HepG2 (cell line): ENCODE measurements around the gene MAJIN. TPM values are rescaled to one million over a fixed set of nuclear protein-coding genes. Genes with fewer than 3 reads are reported as not detected.

Source experiments
- ATM ChIP-seq: fragments of 450-650 bp; IDR thresholded peaks from 2 replicates; pipeline ENCODE4 v1.7.1; 2017; ENCODE audit warnings: mild to moderate bottlenecking, borderline replicate concordance
- CBX5 ChIP-seq: sonication (generic); formaldehyde crosslinking; IDR thresholded peaks from 2 replicates; pipeline ENCODE4 v1.4.0; 2020; ENCODE audit warnings: missing genetic modification reagents, borderline replicate concordance
- DDIT3 ChIP-seq: sonication (generic); formaldehyde crosslinking; IDR thresholded peaks from 2 replicates; pipeline ENCODE4 v1.4.0; 2020; ENCODE audit warnings: mild to moderate bottlenecking, missing genetic modification reagents
- HOXA3 ChIP-seq: sonication (generic); formaldehyde crosslinking; IDR thresholded peaks from 2 replicates; pipeline ENCODE4 v1.5.0; 2020; ENCODE audit warnings: missing genetic modification reagents
- IKZF1 ChIP-seq: fragments of 450-650 bp; IDR thresholded peaks from 2 replicates; pipeline ENCODE4 v1.7.1; 2016
- NFAT5 ChIP-seq: sonication (generic); formaldehyde crosslinking; IDR thresholded peaks from 2 replicates; pipeline ENCODE4 v1.4.0; 2020; ENCODE audit warnings: missing genetic modification reagents
- NFE2L1 ChIP-seq: sonication (generic); formaldehyde crosslinking; IDR thresholded peaks from 2 replicates; pipeline ENCODE4 v1.4.0; 2020; ENCODE audit warnings: missing genetic modification reagents, mild to moderate bottlenecking, borderline replicate concordance
- U2AF2 ChIP-seq: fragments of 200-400 bp; formaldehyde crosslinking; IDR thresholded peaks from 2 replicates; pipeline ENCODE4 v1.6.1; 2017; ENCODE audit warnings: low read depth, mild to moderate bottlenecking, low read length
- ZNF326 ChIP-seq: sonication (generic); formaldehyde crosslinking; IDR thresholded peaks from 2 replicates; pipeline ENCODE4 v1.4.0; 2020; ENCODE audit warnings: missing genetic modification reagents, borderline replicate concordance
- ZNF44 ChIP-seq: sonication (generic); formaldehyde crosslinking; IDR thresholded peaks from 2 replicates; pipeline ENCODE4 v1.5.1; 2020; ENCODE audit warnings: mild to moderate bottlenecking, missing genetic modification reagents
- ZNF557 ChIP-seq: sonication (generic); formaldehyde crosslinking; IDR thresholded peaks from 2 replicates; pipeline ENCODE4 v1.4.0; 2020; ENCODE audit warnings: missing genetic modification reagents
- ZNF607 ChIP-seq: sonication (generic); formaldehyde crosslinking; IDR thresholded peaks from 2 replicates; pipeline ENCODE4 v1.5.1; 2020; ENCODE audit warnings: missing genetic modification reagents, mild to moderate bottlenecking, borderline replicate concordance
- ZNF891 ChIP-seq: sonication (generic); formaldehyde crosslinking; IDR thresholded peaks from 2 replicates; pipeline ENCODE4 v1.5.0; 2020; ENCODE audit warnings: mild to moderate bottlenecking, missing genetic modification reagents
- ZSCAN30 ChIP-seq: sonication (generic); formaldehyde crosslinking; IDR thresholded peaks from 2 replicates; pipeline ENCODE4 v1.5.0; 2020; ENCODE audit warnings: mild to moderate bottlenecking, missing genetic modification reagents
- polyA plus RNA-seq, 8 experiments: library from polyadenylated mRNA; depleted of rRNA in 3 of 8; stranded (reverse) in 7 of 8; unstranded in 1 of 8; fragments of >200 nt; fragmentation: Illumina TruSeq in 4 of 8; extraction: Trizol in 4 of 8; gene quantifications; 2 replicates each; pipeline versions ENCODE4 v1.2.1 to v1.2.3, GENCODE V29; 2011 to 2016; ENCODE audit warnings: low read depth in 4 of 8, missing spikeins in 1 of 8, mixed read lengths in 1 of 8; ENCODE audit not compliant: insufficient read depth in 1 of 8
- total RNA-seq, 5 experiments: library from RNA; depleted of rRNA; stranded (reverse); fragments of >200 nt; fragmentation: Illumina TruSeq; extraction: Trizol; gene quantifications; 2 replicates each; pipeline ENCODE4 v1.2.3, GENCODE V29; 2016; ENCODE audit warnings: low read depth in 1 of 5
- TF ChIP-seq, protein P1 (sequence below): sonication (generic); formaldehyde crosslinking; IDR thresholded peaks from 2 replicates; pipeline ENCODE4 v1.5.0; 2020; ENCODE audit warnings: mild to moderate bottlenecking, missing genetic modification reagents
- TF ChIP-seq, protein P2 (sequence below): sonication (generic); formaldehyde crosslinking; conservative IDR thresholded peaks from 2 replicates; pipeline ENCODE4 v1.8.1; 2023; ENCODE audit warnings: missing genetic modification reagents
- TF ChIP-seq, protein P3 (sequence below): sonication (generic); formaldehyde crosslinking; IDR thresholded peaks from 2 replicates; pipeline ENCODE4 v1.9.0; 2021; ENCODE audit warnings: missing genetic modification reagents, borderline replicate concordance

Gene MAJIN
- total and polyA plus RNA-seq, 2 of the 13 experiments (the other 11 are each of a cell fraction or from before 2014, with no cell fraction given) = not detected

- TF ChIP-seq NFAT5 (CRISPR knock-in tag) = no peak
- TF ChIP-seq ZNF557 (CRISPR knock-in tag) = no peak; the same call in 1 of the 2 replicates
- peak; percentile 90 for TF ChIP-seq ZNF607 (CRISPR knock-in tag)
- TF ChIP-seq, protein P1, sequence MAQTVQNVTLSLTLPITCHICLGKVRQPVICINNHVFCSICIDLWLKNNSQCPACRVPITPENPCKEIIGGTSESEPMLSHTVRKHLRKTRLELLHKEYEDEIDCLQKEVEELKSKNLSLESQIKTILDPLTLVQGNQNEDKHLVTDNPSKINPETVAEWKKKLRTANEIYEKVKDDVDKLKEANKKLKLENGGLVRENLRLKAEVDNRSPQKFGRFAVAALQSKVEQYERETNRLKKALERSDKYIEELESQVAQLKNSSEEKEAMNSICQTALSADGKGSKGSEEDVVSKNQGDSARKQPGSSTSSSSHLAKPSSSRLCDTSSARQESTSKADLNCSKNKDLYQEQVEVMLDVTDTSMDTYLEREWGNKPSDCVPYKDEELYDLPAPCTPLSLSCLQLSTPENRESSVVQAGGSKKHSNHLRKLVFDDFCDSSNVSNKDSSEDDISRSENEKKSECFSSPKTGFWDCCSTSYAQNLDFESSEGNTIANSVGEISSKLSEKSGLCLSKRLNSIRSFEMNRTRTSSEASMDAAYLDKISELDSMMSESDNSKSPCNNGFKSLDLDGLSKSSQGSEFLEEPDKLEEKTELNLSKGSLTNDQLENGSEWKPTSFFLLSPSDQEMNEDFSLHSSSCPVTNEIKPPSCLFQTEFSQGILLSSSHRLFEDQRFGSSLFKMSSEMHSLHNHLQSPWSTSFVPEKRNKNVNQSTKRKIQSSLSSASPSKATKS (CRISPR knock-in tag) = peak; percentile 84; the same call in 1 of the 2 replicates
- no peak for TF ChIP-seq ZNF44
- TF ChIP-seq U2AF2 = no peak
- peak; percentile 76; the same call in 1 of the 2 replicates for TF ChIP-seq HOXA3 (CRISPR knock-in tag)
- TF ChIP-seq, protein P2, sequence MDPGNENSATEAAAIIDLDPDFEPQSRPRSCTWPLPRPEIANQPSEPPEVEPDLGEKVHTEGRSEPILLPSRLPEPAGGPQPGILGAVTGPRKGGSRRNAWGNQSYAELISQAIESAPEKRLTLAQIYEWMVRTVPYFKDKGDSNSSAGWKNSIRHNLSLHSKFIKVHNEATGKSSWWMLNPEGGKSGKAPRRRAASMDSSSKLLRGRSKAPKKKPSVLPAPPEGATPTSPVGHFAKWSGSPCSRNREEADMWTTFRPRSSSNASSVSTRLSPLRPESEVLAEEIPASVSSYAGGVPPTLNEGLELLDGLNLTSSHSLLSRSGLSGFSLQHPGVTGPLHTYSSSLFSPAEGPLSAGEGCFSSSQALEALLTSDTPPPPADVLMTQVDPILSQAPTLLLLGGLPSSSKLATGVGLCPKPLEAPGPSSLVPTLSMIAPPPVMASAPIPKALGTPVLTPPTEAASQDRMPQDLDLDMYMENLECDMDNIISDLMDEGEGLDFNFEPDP (CRISPR knock-in tag) = no peak
- no peak for TF ChIP-seq IKZF1
- 0 out of 2 replicates have a peak, but pooled peaks have one; percentile 47 for TF ChIP-seq ZSCAN30 (CRISPR knock-in tag)
- no peak for TF ChIP-seq DDIT3 (CRISPR knock-in tag)
- TF ChIP-seq ATM = no peak
- no peak for TF ChIP-seq ZNF891
- no peak for TF ChIP-seq ZNF326 (CRISPR knock-in tag)
- TF ChIP-seq NFE2L1 (CRISPR knock-in tag) = no peak
- TF ChIP-seq, protein P3, sequence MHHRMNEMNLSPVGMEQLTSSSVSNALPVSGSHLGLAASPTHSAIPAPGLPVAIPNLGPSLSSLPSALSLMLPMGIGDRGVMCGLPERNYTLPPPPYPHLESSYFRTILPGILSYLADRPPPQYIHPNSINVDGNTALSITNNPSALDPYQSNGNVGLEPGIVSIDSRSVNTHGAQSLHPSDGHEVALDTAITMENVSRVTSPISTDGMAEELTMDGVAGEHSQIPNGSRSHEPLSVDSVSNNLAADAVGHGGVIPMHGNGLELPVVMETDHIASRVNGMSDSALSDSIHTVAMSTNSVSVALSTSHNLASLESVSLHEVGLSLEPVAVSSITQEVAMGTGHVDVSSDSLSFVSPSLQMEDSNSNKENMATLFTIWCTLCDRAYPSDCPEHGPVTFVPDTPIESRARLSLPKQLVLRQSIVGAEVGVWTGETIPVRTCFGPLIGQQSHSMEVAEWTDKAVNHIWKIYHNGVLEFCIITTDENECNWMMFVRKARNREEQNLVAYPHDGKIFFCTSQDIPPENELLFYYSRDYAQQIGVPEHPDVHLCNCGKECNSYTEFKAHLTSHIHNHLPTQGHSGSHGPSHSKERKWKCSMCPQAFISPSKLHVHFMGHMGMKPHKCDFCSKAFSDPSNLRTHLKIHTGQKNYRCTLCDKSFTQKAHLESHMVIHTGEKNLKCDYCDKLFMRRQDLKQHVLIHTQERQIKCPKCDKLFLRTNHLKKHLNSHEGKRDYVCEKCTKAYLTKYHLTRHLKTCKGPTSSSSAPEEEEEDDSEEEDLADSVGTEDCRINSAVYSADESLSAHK = no peak; the same call in 1 of the 2 replicates
- peak; percentile 67; the same call in 1 of the 2 replicates for TF ChIP-seq CBX5
Observed at GRCh38 chr11:64893194-64894069, 78.5 kb downstream of the MAJIN start (continued).
